Caco-2 (cell line): ENCODE results near the gene ABHD12B. TPM values are rescaled to one million over a fixed set of nuclear protein-coding genes. Genes with fewer than 3 reads are reported as not detected.

ENCODE experiments used
- BruUV-seq: library from RNA; stranded (reverse); fragments of 400-500 nt; replicated peaks from 2 replicates; lab custom pipeline; 2021; lab: Mats Ljungman, UMichigan
- CTCF ChIA-PET: fragments of 300-600 bp; sonication (Branson Sonifier 250); formaldehyde crosslinking; loops from one replicate; lab custom pipeline; 2022; ENCODE audit warnings: antibody characterized with exemption; lab: Charles Lee
- POLR2A ChIA-PET: fragments of 300-600 bp; sonication (Branson Sonifier 250); formaldehyde crosslinking; loops from one replicate; lab custom pipeline; 2022; ENCODE audit warnings: antibody characterized with exemption; lab: Charles Lee
- DNase-seq, 2 experiments: peaks; one replicate each; pipeline versions ENCODE4 v3.0.0 to v3.0.0-alpha.2; 2020 to 2022
- H3K27me3 ChIP-seq: replicated peaks from 2 replicates; pipeline ENCODE4 v1.6.0; 2011; ENCODE audit warnings: low read length; ENCODE audit not compliant: control insufficient read depth, insufficient read depth
- H3K36me3 ChIP-seq: 2 replicates; pipeline ENCODE4 v1.5.1; 2011; ENCODE audit warnings: low read length; ENCODE audit not compliant: control insufficient read depth, insufficient read depth
- H3K4me1 ChIP-seq: fragments of 250-450 bp; sonication (Bioruptor Pico); 2 replicates; pipeline ENCODE4 v1.5.1; 2020; ENCODE audit warnings: mild to moderate bottlenecking
- H3K4me3 ChIP-seq: 2 replicates; pipeline ENCODE4 v1.5.1; 2011; ENCODE audit warnings: low read depth, mild to moderate bottlenecking, control low read depth, low read length
- H3K9me3 ChIP-seq: fragments of 250-450 bp; sonication (Bioruptor Pico); 2 replicates; pipeline ENCODE4 v1.5.1; 2020; ENCODE audit warnings: mild to moderate bottlenecking, moderate library complexity
- H3K27ac Mint-ChIP-seq: one replicate; pipeline ENCODE4 v1.8.0; 2022; ENCODE audit warnings: mixed read lengths; ENCODE audit not compliant: unreplicated experiment
- H3K27me3 Mint-ChIP-seq: one replicate; pipeline ENCODE4 v1.8.0; 2022; ENCODE audit warnings: mixed read lengths; ENCODE audit not compliant: insufficient read depth, unreplicated experiment
- H3K36me3 Mint-ChIP-seq: one replicate; pipeline ENCODE4 v1.8.0; 2022; ENCODE audit warnings: mild to moderate bottlenecking, mixed read lengths; ENCODE audit not compliant: insufficient read depth, unreplicated experiment
- H3K4me1 Mint-ChIP-seq: one replicate; pipeline ENCODE4 v1.8.0; 2022; ENCODE audit warnings: low read depth, mixed read lengths; ENCODE audit not compliant: unreplicated experiment
- H3K4me3 Mint-ChIP-seq: one replicate; pipeline ENCODE4 v1.8.0; 2022; ENCODE audit warnings: mild to moderate bottlenecking, moderate library complexity, mixed read lengths; ENCODE audit not compliant: unreplicated experiment
- H3K9me3 Mint-ChIP-seq: one replicate; pipeline ENCODE4 v1.8.0; 2022; ENCODE audit warnings: mixed read lengths; ENCODE audit not compliant: unreplicated experiment
- CTCF ChIP-seq, 2 experiments: fragments of 200-600 bp in 1 of 2; IDR thresholded peaks; 1 replicate in 1 of 2; 2 replicates in 1 of 2; pipeline versions ENCODE4 v1.5.1 to v1.8.0; 2011 to 2022; ENCODE audit warnings: antibody characterized with exemption in 1 of 2, control low read depth in 1 of 2, inconsistent platforms in 1 of 2, low read depth in 1 of 2, low read length in 1 of 2, mild to moderate bottlenecking in 1 of 2, moderate library complexity in 1 of 2; ENCODE audit not compliant: insufficient read depth in 1 of 2, severe bottlenecking in 1 of 2, unreplicated experiment in 1 of 2
- intact Hi-C: fragments of 100-400 bp; cut with micrococcal nuclease; formaldehyde crosslinking; loops from one replicate; pipeline ENCODE4 v1.10.0; 2022; ENCODE audit not compliant: unreplicated experiment
- total RNA-seq: library from RNA; stranded (reverse); gene quantifications from 2 replicates; pipeline ENCODE4 v1.2.3, GENCODE V29; 2022

ABHD12B gene
- total RNA-seq, 1 experiment from 2014 or later, result not detected

GRCh38 chr14:50823051-50823761 lies 48.6 kb upstream of the ABHD12B start:
- no peaks in the 10 kb centered on the region for H3K4me1 ChIP-seq
- no peak overlapping the region for H3K4me3 ChIP-seq
- TF ChIP-seq CTCF (IDR thresholded peaks at IDR 0.05; ENCODE audit: insufficient read depth in 1 of 2, low read depth in 1 of 2, low read length in 1 of 2, severe bottlenecking in 1 of 2, unreplicated experiment in 1 of 2), result no peak
- Mint-ChIP-seq H3K4me1 (no peaks in the 10 kb centered on the region), H3K4me3 (no peak overlapping the region), H3K9me3 (no peaks in the 10 kb centered on the region), H3K36me3 (no peaks in the 10 kb centered on the region), H3K27me3 (no peaks in the 10 kb centered on the region), H3K27ac (no peak overlapping the region)
- no peaks in the 10 kb centered on the region for H3K9me3 ChIP-seq
- ChIA-PET CTCF (no interaction called here), POLR2A (interaction anchor here (0.5 kb wide), 1 partner anchor 41 kb away, joined by 7 read pairs; no protein-coding TSS in a partner anchor)
- DNase-seq, result no peak
- no peaks in the 10 kb centered on the region for H3K36me3 ChIP-seq
- intact Hi-C loops, result no loop called here
- BruUV-seq, result no TSS peak
- no peaks in the 10 kb centered on the region for H3K27me3 ChIP-seq

GRCh38 chr14:50823762-50824636 lies 47.9 kb upstream of the ABHD12B start:
- BruUV-seq, result no TSS peak
- no peaks in the 10 kb centered on the region for H3K27me3 ChIP-seq
- Mint-ChIP-seq H3K27me3 (peaks cover 6% of the 10 kb centered on the region), H3K4me3 (no peak overlapping the region), H3K9me3 (no peaks in the 10 kb centered on the region), H3K27ac (no peak overlapping the region), H3K36me3 (no peaks in the 10 kb centered on the region), H3K4me1 (no peaks in the 10 kb centered on the region)
- ChIA-PET POLR2A (interaction anchor here (0.5 kb wide), 1 partner anchor 40 kb away, joined by 7 read pairs; no protein-coding TSS in a partner anchor), CTCF (no interaction called here)
- H3K4me3 ChIP-seq, result no peak overlapping the region
- no peaks in the 10 kb centered on the region for H3K36me3 ChIP-seq
- H3K9me3 ChIP-seq, result no peaks in the 10 kb centered on the region
- H3K4me1 ChIP-seq, result no peaks in the 10 kb centered on the region
- intact Hi-C loops, result no loop called here
- no peak for TF ChIP-seq CTCF (IDR thresholded peaks at IDR 0.05; ENCODE audit: insufficient read depth in 1 of 2, low read depth in 1 of 2, low read length in 1 of 2, severe bottlenecking in 1 of 2, unreplicated experiment in 1 of 2)
- DNase-seq, result no peak

- H3K36me3 ChIP-seq, result no peaks in the 10 kb centered on the region
- H3K27me3 ChIP-seq, result no peaks in the 10 kb centered on the region
- no TSS peak for BruUV-seq
- ChIA-PET POLR2A (no interaction called here), CTCF (no interaction called here)
- Mint-ChIP-seq H3K27ac (no peak overlapping the region), H3K36me3 (no peaks in the 10 kb centered on the region), H3K4me3 (no peak overlapping the region), H3K27me3 (peaks cover 8% of the 10 kb centered on the region), H3K9me3 (no peaks in the 10 kb centered on the region), H3K4me1 (peaks cover 6% of the 10 kb centered on the region)
- intact Hi-C loops, result no loop called here
- H3K9me3 ChIP-seq, result no peaks in the 10 kb centered on the region
- peaks cover 4% of the 10 kb centered on the region; the same call in 1 of the 2 replicates for H3K4me1 ChIP-seq
- TF ChIP-seq CTCF (IDR thresholded peaks at IDR 0.05; ENCODE audit: insufficient read depth in 1 of 2, low read depth in 1 of 2, low read length in 1 of 2, severe bottlenecking in 1 of 2, unreplicated experiment in 1 of 2), result no peak
- no peak overlapping the region for H3K4me3 ChIP-seq
- no peak for DNase-seq
Measured at GRCh38 chr14:50825307-50825706, 46.5 kb upstream of the ABHD12B start.
